T-cell (primary cell): ENCODE measurements around the gene CCDC175. TPM values are rescaled to one million over a fixed set of nuclear protein-coding genes. Genes with fewer than 3 reads are reported as not detected.

Experiments used
- ATAC-seq, 4 experiments: fragments of 200-7000 bp in 3 of 4; fragments of 150-1000 bp in 1 of 4; cut with Tn5 transposase; replicated peaks in 1 of 4; 1 replicate in 3 of 4; 2 replicates in 1 of 4; pipeline ENCODE4 v1.10.0; 2021; ENCODE audit warnings: moderate library complexity in 3 of 4, mild to moderate bottlenecking in 2 of 4, moderate number of reproducible peaks in 1 of 4
- CTCF ChIA-PET, 2 donors: fragments of 300-600 bp; sonication (Branson Sonifier 250); formaldehyde crosslinking; loops; one replicate each; lab custom pipeline; 2022; ENCODE audit warnings: antibody characterized with exemption in 2 of 2; lab: Charles Lee
- POLR2A ChIA-PET, 2 donors: fragments of 300-600 bp; sonication (Branson Sonifier 250); formaldehyde crosslinking; loops; one replicate each; lab custom pipeline; 2022; ENCODE audit warnings: antibody characterized with exemption in 2 of 2; lab: Charles Lee
- DNase-seq, 35 experiments: peaks; one replicate each; pipeline versions ENCODE4 v3.0.0 to v3.0.0-alpha.2; 2013 to 2023
- H3K27ac ChIP-seq: one replicate; pipeline ENCODE4 v1.5.1; 2013; ENCODE audit warnings: low read length
- H3K27me3 ChIP-seq, 2 experiments: replicated peaks in 1 of 2; 1 replicate in 1 of 2; 2 replicates in 1 of 2; pipeline versions ENCODE4 v1.6.1 to v1.7.0; 2013; ENCODE audit warnings: low read length in 1 of 2, mixed read lengths in 1 of 2; ENCODE audit not compliant: control insufficient read depth in 2 of 2, insufficient read depth in 2 of 2; ENCODE audit errors: extremely low read depth in 1 of 2
- H3K36me3 ChIP-seq, 2 donors: 1 replicate in 1 of 2; 2 replicates in 1 of 2; pipeline versions ENCODE4 v1.6.1 to v1.7.0; 2013; ENCODE audit warnings: low read length in 1 of 2; ENCODE audit not compliant: control insufficient read depth in 2 of 2, insufficient read depth in 1 of 2; ENCODE audit errors: extremely low read depth in 1 of 2
- H3K4me1 ChIP-seq, 2 experiments: 1 replicate in 1 of 2; 2 replicates in 1 of 2; pipeline versions ENCODE4 v1.6.1 to v1.7.0; 2013; ENCODE audit warnings: low read length in 2 of 2, mixed read lengths in 1 of 2; ENCODE audit not compliant: insufficient read depth in 2 of 2, control insufficient read depth in 1 of 2; ENCODE audit errors: extremely low read depth in 1 of 2
- H3K4me3 ChIP-seq, 2 donors: 1 replicate in 1 of 2; 2 replicates in 1 of 2; pipeline versions ENCODE4 v1.5.1 to v1.7.0; 2013; ENCODE audit warnings: mild to moderate bottlenecking in 2 of 2, low read length in 1 of 2, moderate library complexity in 1 of 2; ENCODE audit not compliant: control insufficient read depth in 1 of 2; ENCODE audit errors: extremely low read depth in 1 of 2
- H3K9me3 ChIP-seq: 2 replicates; pipeline ENCODE4 v1.7.0; 2013
- H3K27ac Mint-ChIP-seq, 2 donors: one replicate each; pipeline ENCODE4 v1.8.0; 2020 to 2021; ENCODE audit warnings: mild to moderate bottlenecking in 2 of 2, mixed read lengths in 2 of 2
- H3K27me3 Mint-ChIP-seq, 2 donors: one replicate each; pipeline ENCODE4 v1.8.0; 2021 to 2022; ENCODE audit warnings: mixed read lengths in 2 of 2
- H3K36me3 Mint-ChIP-seq: one replicate; pipeline ENCODE4 v1.8.0; 2021; ENCODE audit warnings: mixed read lengths
- H3K4me1 Mint-ChIP-seq, 3 donors: one replicate each; pipeline ENCODE4 v1.8.0; 2020 to 2022; ENCODE audit warnings: mixed read lengths in 3 of 3, mild to moderate bottlenecking in 1 of 3
- H3K4me3 Mint-ChIP-seq, 3 donors: one replicate each; pipeline ENCODE4 v1.8.0; 2020 to 2022; ENCODE audit warnings: mild to moderate bottlenecking in 3 of 3, mixed read lengths in 3 of 3, moderate library complexity in 3 of 3
- H3K9me3 Mint-ChIP-seq, 3 donors: one replicate each; pipeline ENCODE4 v1.8.0; 2020 to 2022; ENCODE audit warnings: mixed read lengths in 3 of 3
- WGBS: methylation state at CpG from one replicate; pipeline ENCODE4 v1.1.5; 2013; ENCODE audit warnings: missing lambda C conversion rate; ENCODE audit not compliant: insufficient coverage; 5-methylcytosine and 5-hydroxymethylcytosine counted together
- total RNA-seq, 35 experiments: library from RNA in 6 of 35; stranded (reverse) in 6 of 35; fragments of 120-200 nt in 1 of 35; gene quantifications; one replicate each; pipeline versions ENCODE4 v1.2.1 to v1.2.4 and lab custom pipeline; 2013 to 2026

The CCDC175 gene
- total RNA-seq, 5 donors from 2014 or later (not counting 1 experiment from before 2014, with no cell fraction given) = not detected

DNA sequence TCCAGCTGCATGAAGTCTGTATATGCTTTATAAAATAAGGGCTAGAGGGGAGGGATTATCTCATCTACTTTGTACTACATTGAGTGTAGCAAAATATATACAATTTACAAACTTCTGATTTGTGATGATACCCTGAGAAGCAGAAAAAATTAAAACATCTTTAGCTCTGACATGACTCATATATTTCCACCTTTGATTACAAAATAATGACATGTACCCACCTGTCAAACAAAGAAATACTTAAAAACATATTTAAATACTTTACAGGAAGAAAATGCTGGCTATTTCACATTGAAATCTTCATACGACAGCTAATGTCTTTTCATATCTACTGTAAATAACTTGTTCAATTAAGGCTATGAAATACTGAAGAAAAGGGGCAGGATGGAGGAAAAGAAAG lies 114.7 kb downstream of the CCDC175 start:
- POLR2A ChIA-PET = interaction anchor here in 1 of 2 donors (0.8 kb wide), 1 partner anchor 25 kb away, joined by 3 read pairs; no protein-coding TSS in a partner anchor
- Histone ChIP-seq H3K4me1 (peaks cover 4 to 12% of the 10 kb centered on the region in 2 experiments), H3K27me3 (peaks cover 0 to 3% of the 10 kb centered on the region in 2 experiments), H3K36me3 (no peaks in the 10 kb centered on the region), H3K27ac (no peak overlapping the region), H3K9me3 (no peaks in the 10 kb centered on the region), H3K4me3 (no peak overlapping the region)
- CTCF ChIA-PET = interaction anchor here in 1 of 2 donors (1.3 kb wide), 1 partner anchor 18 kb away, joined by 5 read pairs; no protein-coding TSS in a partner anchor
- Mint-ChIP-seq H3K36me3 (peaks cover 30% of the 10 kb centered on the region), H3K4me3 (no peak overlapping the region), H3K4me1 (peaks cover 7 to 17% (median 14%) of the 10 kb centered on the region in 3 donors), H3K27ac (no peak overlapping the region), H3K9me3 (peaks cover 0 to 5% (median 0%) of the 10 kb centered on the region in 3 donors), H3K27me3 (peaks cover 8% of the 10 kb centered on the region in 2 donors)
- DNase-seq (no peak), ATAC-seq (no peak)
- WGBS = no CpG with 5 or more reads among the region's 1 CpG

DNA sequence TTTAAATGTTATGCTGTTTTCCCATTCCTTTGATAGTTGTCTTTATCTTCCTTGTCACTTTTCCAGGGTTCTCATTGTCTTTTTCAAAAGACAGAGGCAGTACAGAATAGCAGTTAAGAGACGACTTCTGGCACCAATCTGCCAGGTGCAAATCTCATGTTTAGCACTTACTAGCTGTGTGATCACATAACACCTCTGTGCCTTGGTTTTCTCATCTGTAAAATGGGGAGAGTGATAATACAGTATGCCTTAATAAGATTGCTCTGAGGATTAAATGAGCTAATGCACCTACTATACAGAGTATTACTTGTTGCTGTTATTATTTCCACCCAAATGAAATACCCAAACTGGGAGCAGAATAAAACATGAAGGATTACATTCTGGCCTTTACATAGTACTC lies 116.2 kb downstream of the CCDC175 start:
- no peaks in the 10 kb centered on the region for H3K9me3 ChIP-seq
- peaks cover 0 to 8% (median 0%) of the 10 kb centered on the region in 3 donors for H3K9me3 Mint-ChIP-seq
- CTCF ChIA-PET = no interaction called here
- POLR2A ChIA-PET = no interaction called here
- no peak overlapping the region for H3K27ac ChIP-seq
- H3K4me1 ChIP-seq = peaks cover 4 to 10% of the 10 kb centered on the region in 2 experiments
- WGBS = 100% methylated on average over 1 of the region's 1 CpG
- peaks cover 7 to 10% (median 10%) of the 10 kb centered on the region in 3 donors for H3K4me1 Mint-ChIP-seq
- H3K4me3 ChIP-seq = no peak overlapping the region
- no peak overlapping the region for H3K4me3 Mint-ChIP-seq
- H3K36me3 Mint-ChIP-seq = peaks cover 42% of the 10 kb centered on the region
- DNase-seq (no peak), ATAC-seq (no peak)
- H3K27ac Mint-ChIP-seq = no peak overlapping the region
- peaks cover 8% of the 10 kb centered on the region in 2 donors for H3K27me3 Mint-ChIP-seq
- peaks cover 0 to 3% of the 10 kb centered on the region in 2 experiments for H3K27me3 ChIP-seq
- H3K36me3 ChIP-seq = no peaks in the 10 kb centered on the region

DNA sequence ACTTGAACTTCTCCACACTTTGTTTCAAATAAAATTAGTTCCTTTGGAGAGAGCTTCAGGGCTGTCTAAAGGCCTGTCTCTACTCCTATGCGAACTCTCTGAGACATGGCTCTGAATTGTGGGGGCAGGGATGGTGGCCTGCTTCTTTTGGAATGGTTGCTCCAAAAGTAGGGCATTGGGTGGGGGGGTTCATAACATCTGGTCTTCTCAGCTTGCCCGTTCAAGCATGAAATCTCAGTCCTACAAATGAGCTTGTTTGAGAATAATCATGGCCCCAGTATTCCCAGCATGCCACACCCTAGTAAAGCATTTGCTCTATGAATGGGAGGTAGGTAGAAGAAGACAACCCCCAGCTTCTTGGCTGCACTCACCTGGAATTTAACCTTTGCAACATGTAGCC lies 118.1 kb downstream of the CCDC175 start:
- H3K36me3 Mint-ChIP-seq = peaks cover 47% of the 10 kb centered on the region
- peaks cover 8% of the 10 kb centered on the region in 2 donors for H3K27me3 Mint-ChIP-seq
- Histone ChIP-seq H3K9me3 (no peaks in the 10 kb centered on the region), H3K4me1 (peaks cover 0 to under 1% of the 10 kb centered on the region in 2 experiments), H3K4me3 (no peak overlapping the region), H3K36me3 (no peaks in the 10 kb centered on the region), H3K27ac (no peak overlapping the region), H3K27me3 (peaks cover 0 to 3% of the 10 kb centered on the region in 2 experiments)
- no peak for ATAC-seq
- DNase-seq = no peak
- no CpG with 5 or more reads among the region's 2 CpGs for WGBS
- H3K27ac Mint-ChIP-seq = no peak overlapping the region
- CTCF ChIA-PET = interaction anchor here in 1 of 2 donors (0.6 to 0.9 kb wide), 3 partner anchors 11 to 1209 kb away, joined by 3 to 7 read pairs (median 3); partner anchors contain the start of genes JKAMP and L3HYPDH
- no peak overlapping the region for H3K4me3 Mint-ChIP-seq
- peaks cover 0 to 8% (median 0%) of the 10 kb centered on the region in 3 donors for H3K9me3 Mint-ChIP-seq
- peaks cover 0 to 2% (median 2%) of the 10 kb centered on the region in 3 donors for H3K4me1 Mint-ChIP-seq
- POLR2A ChIA-PET = no interaction called here

DNA sequence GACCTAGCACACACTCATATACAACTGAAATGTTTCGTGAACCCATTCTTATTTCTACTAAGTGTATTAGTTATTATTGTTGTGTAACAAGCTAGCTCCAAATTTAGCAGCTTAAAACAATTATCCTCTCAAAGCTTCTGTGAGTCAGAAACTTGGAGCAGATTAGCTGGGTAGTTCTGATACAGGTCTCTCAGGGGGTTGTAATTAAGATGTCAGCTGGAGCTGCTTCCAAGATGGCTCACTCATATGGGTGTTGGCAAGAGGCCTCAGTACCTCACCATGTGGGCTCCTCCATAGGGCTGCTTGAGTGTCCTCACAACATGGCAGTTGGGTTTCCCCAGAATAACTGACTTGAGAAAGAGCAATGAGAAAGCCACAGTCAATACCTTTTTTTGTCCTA lies 121.2 kb downstream of the CCDC175 start:
- Histone ChIP-seq H3K27ac (no peak overlapping the region), H3K36me3 (no peaks in the 10 kb centered on the region), H3K9me3 (no peaks in the 10 kb centered on the region), H3K27me3 (no peaks in the 10 kb centered on the region), H3K4me3 (no peak overlapping the region), H3K4me1 (no peaks in the 10 kb centered on the region)
- POLR2A ChIA-PET = no interaction called here
- CTCF ChIA-PET = no interaction called here
- H3K27ac Mint-ChIP-seq = no peak overlapping the region
- H3K4me1 Mint-ChIP-seq = no peaks in the 10 kb centered on the region
- DNase-seq (no peak), ATAC-seq (no peak)
- no peak overlapping the region for H3K4me3 Mint-ChIP-seq
- peaks cover 0 to 8% (median 0%) of the 10 kb centered on the region in 3 donors for H3K9me3 Mint-ChIP-seq
- WGBS = no CpG with 5 or more reads among the region's 1 CpG
- peaks cover 4 to 5% of the 10 kb centered on the region in 2 donors for H3K27me3 Mint-ChIP-seq
- peaks cover 44% of the 10 kb centered on the region for H3K36me3 Mint-ChIP-seq

Other genes with a start within 250 kb of the CCDC175 start
- 1 to 10 TPM; 1.8 to 2.4 (median 2.1) TPM for gene GPR135, start 111.4 kb downstream of the CCDC175 start, total RNA-seq
- gene L3HYPDH, start 92.4 kb downstream of the CCDC175 start, total RNA-seq = 10 to 100 TPM; 19.5 to 53.6 (median 40.5) TPM
- 10 to 100 TPM; 13.8 to 27.0 (median 22.0) TPM for gene JKAMP, start 92.3 kb downstream of the CCDC175 start, total RNA-seq